Erythroblast (primary cell): ENCODE data around the gene PLGRKT.
"Not testable (repeated sequence)": the region's sequence is repeated elsewhere in the genome, so short reads cannot be mapped to it uniquely, and the experiment has no call there.

ENCODE experiments used
- DNase-seq, 2 experiments: peaks; one replicate each; lab custom pipeline; 2025; lab: John Stamatoyannopoulos, UW
- GATA1 ChIP-seq: IDR thresholded peaks from 2 replicates; pipeline ENCODE4 v1.6.1; 2011; ENCODE audit warnings: low read depth, mild to moderate bottlenecking, control low read depth, low read length, moderate library complexity
- POLR2A ChIP-seq: IDR thresholded peaks from 2 replicates; pipeline ENCODE4 v1.6.1; 2011; ENCODE audit warnings: mild to moderate bottlenecking, low read length

Gene PLGRKT

GRCh38 chr9:5447337-5447736 lies 9.6 kb upstream of the PLGRKT start:
- no peak for DNase-seq
- TF ChIP-seq POLR2A: no peak
- TF ChIP-seq GATA1: no peak

GRCh38 chr9:5446451-5447236 lies 8.9 kb upstream of the PLGRKT start:
- no peak for DNase-seq
- TF ChIP-seq POLR2A: no peak
- TF ChIP-seq GATA1: no peak

GRCh38 chr9:5445886-5446285 lies 8.2 kb upstream of the PLGRKT start:
- TF ChIP-seq GATA1 (no peak), POLR2A (no peak)
- DNase-seq: no peak

- DNase-seq: not testable (repeated sequence)
Observed at GRCh38 chr9:5445096-5445495, 7.4 kb upstream of the PLGRKT start.

GRCh38 chr9:5443850-5444249 lies 6.1 kb upstream of the PLGRKT start:
- TF ChIP-seq GATA1: no peak
- TF ChIP-seq POLR2A: no peak
- no peak for DNase-seq

- TF ChIP-seq POLR2A (no peak), GATA1 (no peak)
- DNase-seq: peak; percentile 62 to 73
Observed at GRCh38 chr9:5442400-5443011, 4.8 kb upstream of the PLGRKT start.

- TF ChIP-seq POLR2A: no peak
- no peak for TF ChIP-seq GATA1
- peak in 1 of 2 experiments; percentile 16 for DNase-seq
Observed at GRCh38 chr9:5441043-5441442, 3.3 kb upstream of the PLGRKT start.

GRCh38 chr9:5440426-5440825 lies 2.7 kb upstream of the PLGRKT start:
- no peak for DNase-seq
- TF ChIP-seq POLR2A (no peak), GATA1 (no peak)

- no peak for DNase-seq
- TF ChIP-seq POLR2A (no peak), GATA1 (no peak)
Observed at GRCh38 chr9:5438301-5439162, 807 bp upstream of the PLGRKT start.

- no peak for DNase-seq
Observed at GRCh38 chr9:5436441-5436840, 1.3 kb downstream of the PLGRKT start.

GRCh38 chr9:5435912-5436311 lies 1.8 kb downstream of the PLGRKT start:
- peak; percentile 26 to 66 for DNase-seq
- TF ChIP-seq GATA1: no peak
- TF ChIP-seq POLR2A: no peak

More at GRCh38 chr9:5436441-5436840, 1.3 kb downstream of the PLGRKT start:
- TF ChIP-seq POLR2A (no peak), GATA1 (no peak)

GRCh38 chr9:5433841-5434810 lies 3.6 kb downstream of the PLGRKT start:
- DNase-seq: not testable (repeated sequence)

GRCh38 chr9:5433328-5433727 lies 4.4 kb downstream of the PLGRKT start:
- not testable (repeated sequence) for DNase-seq

GRCh38 chr9:5432890-5433289 lies 4.8 kb downstream of the PLGRKT start:
- not testable (repeated sequence) for DNase-seq
